ENCODE data around the gene SLC34A3. TPM values are rescaled to one million over a fixed set of nuclear protein-coding genes. Genes with fewer than 3 reads are reported as not detected.
"Not testable (repeated sequence)": the region's sequence is repeated elsewhere in the genome, so short reads cannot be mapped to it uniquely, and the experiment has no call there.

The SLC34A3 gene
- total RNA-seq, 4 donors from 2014 or later, result not detected

DNA sequence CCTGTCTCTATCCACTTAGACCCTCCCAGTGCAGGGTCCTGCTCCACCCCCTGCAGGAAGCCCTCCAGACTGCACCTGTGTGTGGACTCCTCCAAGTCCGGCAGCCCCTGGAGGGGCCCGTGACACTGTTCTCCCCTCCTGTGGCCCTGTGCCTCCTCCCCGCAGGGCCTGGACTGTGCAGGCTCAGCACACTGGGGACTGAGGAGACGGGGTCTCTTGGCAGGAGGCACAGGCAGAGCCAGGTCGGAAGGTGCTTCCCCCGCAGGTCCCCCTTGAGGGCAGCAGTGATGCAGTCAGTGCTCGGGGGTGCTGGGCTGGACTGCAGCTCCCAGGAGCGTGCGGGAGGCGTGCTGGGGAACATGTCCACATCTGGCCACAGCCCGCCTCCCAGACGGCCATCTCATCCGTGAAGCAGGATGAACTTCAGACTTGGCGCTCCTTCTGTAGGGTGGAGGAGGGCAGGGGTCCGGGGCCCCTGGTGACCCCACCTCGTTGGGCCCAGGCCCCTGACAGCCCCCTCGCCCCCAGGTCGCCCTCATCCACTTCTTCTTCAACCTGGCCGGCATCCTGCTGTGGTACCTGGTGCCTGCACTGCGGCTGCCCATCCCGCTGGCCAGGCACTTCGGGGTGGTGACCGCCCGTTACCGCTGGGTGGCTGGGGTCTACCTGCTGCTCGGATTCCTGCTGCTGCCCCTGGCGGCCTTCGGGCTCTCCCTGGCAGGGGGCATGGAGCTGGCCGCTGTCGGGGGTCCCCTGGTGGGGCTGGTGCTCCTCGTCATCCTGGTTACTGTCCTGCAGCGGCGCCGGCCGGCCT is 4.9 kb downstream of the SLC34A3 start:
- Histone ChIP-seq H3K9me3 (no peaks in the 10 kb centered on the region), H3K4me1 (peaks cover 0 to 54% (median 29%) of the 10 kb centered on the region in 3 donors), H3K27me3 (peaks cover 43% of the 10 kb centered on the region), H3K4me3 (peak overlapping the region; percentile 15 to 44), H3K27ac (peak overlapping the region in 1 of 4 donors; percentile 38), H3K36me3 (no peaks in the 10 kb centered on the region)
- no peak for TF ChIP-seq POLR2A (IDR thresholded peaks at IDR 0.05)
- TF ChIP-seq, protein P1, sequence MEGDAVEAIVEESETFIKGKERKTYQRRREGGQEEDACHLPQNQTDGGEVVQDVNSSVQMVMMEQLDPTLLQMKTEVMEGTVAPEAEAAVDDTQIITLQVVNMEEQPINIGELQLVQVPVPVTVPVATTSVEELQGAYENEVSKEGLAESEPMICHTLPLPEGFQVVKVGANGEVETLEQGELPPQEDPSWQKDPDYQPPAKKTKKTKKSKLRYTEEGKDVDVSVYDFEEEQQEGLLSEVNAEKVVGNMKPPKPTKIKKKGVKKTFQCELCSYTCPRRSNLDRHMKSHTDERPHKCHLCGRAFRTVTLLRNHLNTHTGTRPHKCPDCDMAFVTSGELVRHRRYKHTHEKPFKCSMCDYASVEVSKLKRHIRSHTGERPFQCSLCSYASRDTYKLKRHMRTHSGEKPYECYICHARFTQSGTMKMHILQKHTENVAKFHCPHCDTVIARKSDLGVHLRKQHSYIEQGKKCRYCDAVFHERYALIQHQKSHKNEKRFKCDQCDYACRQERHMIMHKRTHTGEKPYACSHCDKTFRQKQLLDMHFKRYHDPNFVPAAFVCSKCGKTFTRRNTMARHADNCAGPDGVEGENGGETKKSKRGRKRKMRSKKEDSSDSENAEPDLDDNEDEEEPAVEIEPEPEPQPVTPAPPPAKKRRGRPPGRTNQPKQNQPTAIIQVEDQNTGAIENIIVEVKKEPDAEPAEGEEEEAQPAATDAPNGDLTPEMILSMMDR (IDR thresholded peaks at IDR 0.05), result no peak
- TF ChIP-seq EP300 (IDR thresholded peaks at IDR 0.05), result no peak
- TF ChIP-seq POLR2AphosphoS5 (IDR thresholded peaks at IDR 0.05), result no peak
- WGBS, 2 donors (ENCODE audit: low coverage in 1 of 2), result 49% methylated on average over 2 of the region's 35 CpGs; no CpG with 5 or more reads in 1 of the 2 donors
- no peak for ATAC-seq

DNA sequence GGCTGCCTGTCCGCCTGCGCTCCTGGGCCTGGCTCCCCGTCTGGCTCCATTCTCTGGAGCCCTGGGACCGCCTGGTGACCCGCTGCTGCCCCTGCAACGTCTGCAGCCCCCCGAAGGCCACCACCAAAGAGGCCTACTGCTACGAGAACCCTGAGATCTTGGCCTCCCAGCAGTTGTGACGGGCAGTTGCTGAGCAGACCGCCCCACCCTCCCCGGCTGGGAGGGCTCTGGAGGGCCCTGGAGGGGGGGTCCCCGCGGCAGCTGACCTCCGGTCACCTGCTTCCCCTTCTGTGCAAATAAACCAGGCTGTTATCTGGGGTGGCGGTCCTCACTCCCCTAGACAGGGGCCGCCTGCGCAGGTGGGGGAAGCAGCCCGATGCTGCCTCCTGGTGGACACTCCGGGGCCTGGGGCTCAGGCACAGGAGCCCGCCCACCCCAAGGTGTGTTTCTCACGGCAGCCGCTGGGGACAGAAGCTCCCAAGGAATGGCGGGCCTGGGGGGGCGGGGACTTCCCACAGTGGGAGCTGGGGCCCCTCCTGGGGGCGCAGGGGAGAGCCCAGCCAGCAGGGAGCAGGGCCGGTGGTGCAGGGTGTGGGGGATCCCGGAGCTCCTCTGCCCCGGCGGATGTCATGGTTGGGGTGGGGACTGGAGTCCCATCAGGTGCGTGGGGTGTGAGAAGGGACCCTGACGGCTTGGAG is 5.7 kb downstream of the SLC34A3 start:
- peaks cover 0 to 54% (median 29%) of the 10 kb centered on the region in 3 donors for H3K4me1 ChIP-seq
- no peaks in the 10 kb centered on the region for H3K36me3 ChIP-seq
- peak overlapping the region; percentile 15 to 44 for H3K4me3 ChIP-seq
- TF ChIP-seq EP300 (IDR thresholded peaks at IDR 0.05), result no peak
- TF ChIP-seq, protein P1 (IDR thresholded peaks at IDR 0.05), result peak in 3 of 4 experiments; percentile 99 to 100 (median 99)
- no peak for TF ChIP-seq POLR2A (IDR thresholded peaks at IDR 0.05)
- peak; percentile 36 for TF ChIP-seq POLR2AphosphoS5 (IDR thresholded peaks at IDR 0.05)
- WGBS, 2 donors (ENCODE audit: low coverage in 1 of 2), result 0% methylated on average over 5 of the region's 31 CpGs; no CpG with 5 or more reads in 1 of the 2 donors
- peaks cover 36% of the 10 kb centered on the region for H3K27me3 ChIP-seq
- peak; percentile 11 for ATAC-seq
- H3K9me3 ChIP-seq, result no peaks in the 10 kb centered on the region
- peak overlapping the region in 1 of 4 donors; percentile 38 for H3K27ac ChIP-seq

- TF ChIP-seq, protein P1 (IDR thresholded peaks at IDR 0.05), result no peak
- TF ChIP-seq EP300 (IDR thresholded peaks at IDR 0.05) (no peak), POLR2A (IDR thresholded peaks at IDR 0.05) (no peak), POLR2AphosphoS5 (IDR thresholded peaks at IDR 0.05) (no peak)
- Histone ChIP-seq H3K9me3 (no peaks in the 10 kb centered on the region), H3K4me1 (peaks cover 0 to 58% (median 29%) of the 10 kb centered on the region in 3 donors), H3K27me3 (peaks cover 30% of the 10 kb centered on the region), H3K27ac (peak overlapping the region in 2 of 4 donors; percentile 6 to 38), H3K36me3 (peaks cover 0 to 1% of the 10 kb centered on the region in 2 donors), H3K4me3 (no peak overlapping the region)
- 57% methylated on average over 1 of the region's 11 CpGs; no CpG with 5 or more reads in 1 of the 2 donors for WGBS, 2 donors (ENCODE audit: low coverage in 1 of 2)
- ATAC-seq, result no peak
Measured at GRCh38 chr9:137236936-137237421, 6.3 kb downstream of the SLC34A3 start.

GRCh38 chr9:137237759-137238726 is 7.3 kb downstream of the SLC34A3 start:
- Histone ChIP-seq H3K27me3 (peaks cover 19% of the 10 kb centered on the region), H3K27ac (peak overlapping the region in 2 of 4 donors; percentile 6 to 11), H3K4me1 (peaks cover 0 to 68% (median 40%) of the 10 kb centered on the region in 3 donors), H3K9me3 (no peaks in the 10 kb centered on the region), H3K4me3 (no peak overlapping the region), H3K36me3 (peaks cover 0 to 12% of the 10 kb centered on the region in 2 donors)
- TF ChIP-seq POLR2A (IDR thresholded peaks at IDR 0.05) (no peak), POLR2AphosphoS5 (IDR thresholded peaks at IDR 0.05) (no peak), EP300 (IDR thresholded peaks at IDR 0.05) (no peak)
- TF ChIP-seq, protein P1 (IDR thresholded peaks at IDR 0.05), result no peak
- no peak for ATAC-seq
- no CpG with 5 or more reads among the region's 13 CpGs for WGBS, 2 donors (ENCODE audit: low coverage in 1 of 2)

DNA sequence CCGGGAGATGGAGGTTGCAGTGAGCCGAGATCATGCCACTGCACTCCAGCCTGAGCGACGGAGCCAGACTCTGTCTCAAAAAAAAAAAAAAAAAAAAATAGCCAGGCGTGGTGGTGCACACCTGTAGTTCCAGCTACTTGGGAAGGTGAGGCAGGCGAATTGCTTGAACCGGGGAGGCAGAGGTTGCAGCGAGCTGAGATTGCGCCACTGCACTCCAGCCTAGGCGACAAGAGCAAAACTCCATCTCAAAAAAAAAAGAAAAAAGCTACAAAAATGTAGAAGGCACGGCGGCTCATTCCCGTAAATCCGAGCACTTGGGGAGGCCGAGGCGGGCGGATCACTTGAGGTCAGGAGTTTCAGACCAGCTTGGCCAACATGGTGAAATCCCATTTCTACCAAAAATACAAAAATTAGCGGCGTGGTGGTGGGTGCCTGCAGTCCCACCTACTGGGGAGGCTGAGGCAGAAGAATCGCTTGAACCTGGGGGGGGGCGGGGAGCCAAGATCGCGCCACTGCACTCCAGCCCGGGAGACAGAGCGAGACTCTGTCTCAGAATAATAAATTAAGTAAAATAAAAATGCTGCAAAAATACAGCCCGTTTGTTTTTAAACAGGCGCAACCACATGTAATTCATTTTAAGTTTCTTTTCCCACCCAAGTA is 9.0 kb downstream of the SLC34A3 start:
- H3K4me1 ChIP-seq, result peaks cover 0 to 85% (median 47%) of the 10 kb centered on the region in 3 donors

More for the DNA sequence above, 9.0 kb downstream of the SLC34A3 start:
- Histone ChIP-seq H3K36me3 (peaks cover 0 to 22% of the 10 kb centered on the region in 2 donors), H3K4me3 (peak overlapping the region; percentile 67 to 82), H3K27ac (peak overlapping the region; percentile 77 to 99 (median 96))
- not testable (repeated sequence) for H3K27me3 ChIP-seq, ATAC-seq, H3K9me3 ChIP-seq
- 23 to 38% methylated on average over 18 to 19 of the region's 27 CpGs for WGBS, 2 donors (ENCODE audit: low coverage in 1 of 2)
